Colon (tissue), 2 donors: ENCODE measurements around the gene HOXD12.

ENCODE experiments used
- FAIRE-seq: peaks from 2 replicates; lab custom pipeline; 2012; peaks lifted over from hg19 to GRCh38; lab: Jason Lieb, UNC
- donor health status: control.
- donor health status: control.

The HOXD12 gene

GRCh38 chr2:176093145-176093897, 6.3 kb upstream of the HOXD12 start:
- FAIRE-seq = no peak

GRCh38 chr2:176093898-176094249, 5.7 kb upstream of the HOXD12 start:
- no peak for FAIRE-seq

- FAIRE-seq = no peak
Measured at GRCh38 chr2:176094349-176094748, 5.2 kb upstream of the HOXD12 start.

DNA sequence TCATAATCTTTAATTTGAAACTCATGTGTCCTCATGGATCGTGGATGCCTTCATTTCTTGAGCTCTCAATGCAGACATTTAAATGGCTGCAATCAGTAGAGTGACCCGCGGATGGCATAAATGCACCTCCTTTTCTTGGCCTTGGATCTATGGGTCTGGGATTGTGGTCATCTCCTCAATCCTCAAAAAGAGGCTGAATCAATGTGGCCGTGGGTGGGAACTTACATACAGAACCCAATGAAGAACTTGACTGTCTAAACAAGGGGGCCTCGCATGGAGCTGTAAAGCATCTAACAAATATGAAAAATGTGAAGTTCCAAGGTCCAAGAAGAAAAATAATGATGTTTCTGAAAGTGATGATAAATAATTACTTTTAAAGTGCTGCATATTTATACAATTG, 4.2 kb upstream of the HOXD12 start:
- no peak for FAIRE-seq

DNA sequence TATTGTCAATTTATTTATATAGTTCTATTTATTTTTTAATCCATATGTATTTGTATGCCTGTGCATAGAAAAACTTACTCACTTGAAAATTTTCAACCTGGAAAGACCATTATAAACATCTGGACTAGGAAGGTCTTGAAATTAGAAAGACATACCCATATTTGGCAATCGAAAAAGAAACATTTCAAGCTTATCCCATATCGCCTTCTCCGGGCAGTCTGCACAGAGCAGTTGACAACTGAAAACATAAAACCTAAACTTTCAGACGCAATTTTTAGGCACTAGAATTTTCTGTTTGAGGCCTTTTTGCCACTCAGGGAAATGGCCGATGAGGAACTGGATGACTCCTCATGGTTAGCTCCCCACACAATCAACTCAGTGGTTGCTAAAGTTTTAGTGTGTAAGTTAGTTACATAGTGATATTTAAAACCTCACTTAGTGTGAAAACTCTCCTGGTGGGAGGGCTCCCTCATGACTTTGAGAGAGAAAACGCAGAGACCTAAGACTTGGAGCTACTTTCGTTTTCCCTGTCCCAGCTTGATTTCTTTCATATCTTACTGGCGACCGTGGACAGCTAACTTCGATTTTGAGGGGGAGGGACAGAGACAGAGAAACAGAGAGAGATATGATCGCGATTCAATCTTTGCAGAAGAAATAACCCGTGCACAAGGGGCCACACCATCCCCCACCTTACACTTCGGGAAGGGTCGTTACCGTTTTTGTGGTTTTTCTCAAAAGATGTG, 3.2 kb upstream of the HOXD12 start:
- FAIRE-seq = no peak

DNA sequence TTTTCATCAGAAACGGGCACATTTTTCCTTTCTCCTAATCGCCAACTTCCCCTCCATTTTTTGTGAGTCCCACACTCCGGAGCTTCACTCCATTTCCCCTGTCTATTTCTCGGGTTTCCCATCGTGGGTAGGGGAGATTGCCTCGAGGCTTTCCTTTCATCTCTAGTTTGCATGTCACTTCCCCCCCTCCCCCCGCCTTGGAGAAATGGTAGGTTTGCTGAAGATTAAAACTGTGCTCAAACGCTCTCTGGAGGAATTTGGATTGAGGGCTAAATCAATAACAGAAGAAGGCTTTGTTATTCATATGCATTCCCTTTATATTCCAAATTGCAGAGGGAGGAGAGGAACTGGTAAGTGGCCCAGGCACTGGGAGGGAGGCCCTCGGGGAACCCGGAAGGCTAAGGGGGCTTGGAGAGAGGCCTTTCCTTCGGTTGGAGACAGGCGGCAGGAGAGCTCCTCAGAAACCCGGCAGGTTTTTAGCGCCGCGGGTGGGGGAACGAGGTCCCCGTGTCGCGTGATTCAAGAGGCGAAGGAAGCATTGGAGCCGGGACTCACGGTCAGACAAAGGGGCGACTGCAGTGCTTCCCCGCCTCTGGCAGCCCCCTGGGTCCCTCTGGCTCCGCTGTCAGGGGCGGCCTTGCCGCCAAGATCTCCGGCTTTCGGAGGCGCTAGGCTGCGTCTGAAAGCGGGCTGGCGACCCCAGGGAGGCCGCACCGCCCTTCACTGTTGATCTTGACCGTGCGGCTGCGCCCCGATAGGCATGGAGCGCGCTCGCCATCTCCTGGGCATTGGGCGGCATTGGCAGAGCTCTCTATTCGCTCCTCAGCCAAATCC, 2.4 kb upstream of the HOXD12 start:
- FAIRE-seq = no peak

GRCh38 chr2:176097820-176098365, 1.7 kb upstream of the HOXD12 start:
- no peak for FAIRE-seq

DNA sequence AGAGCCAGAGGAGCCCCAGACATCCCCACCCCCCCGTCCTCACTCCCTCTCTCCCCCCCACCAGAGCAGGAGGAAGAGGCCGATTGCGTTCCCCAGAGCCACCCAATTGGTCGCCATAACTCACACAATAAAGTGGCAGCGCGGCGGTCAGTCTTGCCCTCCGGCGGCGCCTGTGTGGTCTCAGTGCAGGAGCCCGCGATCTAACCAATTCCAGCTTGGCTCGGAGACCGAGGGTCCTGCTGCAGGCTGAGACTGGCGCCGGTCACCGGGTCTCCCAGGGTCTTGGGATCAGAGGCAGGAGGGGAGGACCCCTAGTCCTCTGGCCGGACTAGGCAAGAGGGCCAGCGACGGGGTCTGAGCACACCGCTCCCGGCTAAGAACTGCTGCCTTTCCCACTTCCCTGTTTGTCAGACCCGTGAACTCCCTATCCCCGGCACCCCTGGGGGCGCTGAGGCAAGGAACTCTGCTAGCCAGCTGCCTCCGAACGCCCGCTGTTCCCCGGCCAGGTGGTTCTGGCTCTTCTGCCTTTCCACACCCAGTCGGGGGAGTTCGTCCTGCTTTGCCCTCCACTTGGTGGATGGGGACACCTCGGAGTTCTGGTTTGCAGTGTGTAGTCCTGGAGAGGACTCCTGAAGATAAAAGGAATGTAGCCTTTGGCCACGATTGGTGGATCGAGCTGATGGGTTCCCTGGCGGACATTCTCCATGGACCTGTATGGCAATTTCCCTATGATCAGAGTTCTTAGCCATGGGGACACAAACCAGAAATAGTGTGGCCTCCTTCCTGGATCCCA, 1.0 kb upstream of the HOXD12 start:
- FAIRE-seq = no peak

DNA sequence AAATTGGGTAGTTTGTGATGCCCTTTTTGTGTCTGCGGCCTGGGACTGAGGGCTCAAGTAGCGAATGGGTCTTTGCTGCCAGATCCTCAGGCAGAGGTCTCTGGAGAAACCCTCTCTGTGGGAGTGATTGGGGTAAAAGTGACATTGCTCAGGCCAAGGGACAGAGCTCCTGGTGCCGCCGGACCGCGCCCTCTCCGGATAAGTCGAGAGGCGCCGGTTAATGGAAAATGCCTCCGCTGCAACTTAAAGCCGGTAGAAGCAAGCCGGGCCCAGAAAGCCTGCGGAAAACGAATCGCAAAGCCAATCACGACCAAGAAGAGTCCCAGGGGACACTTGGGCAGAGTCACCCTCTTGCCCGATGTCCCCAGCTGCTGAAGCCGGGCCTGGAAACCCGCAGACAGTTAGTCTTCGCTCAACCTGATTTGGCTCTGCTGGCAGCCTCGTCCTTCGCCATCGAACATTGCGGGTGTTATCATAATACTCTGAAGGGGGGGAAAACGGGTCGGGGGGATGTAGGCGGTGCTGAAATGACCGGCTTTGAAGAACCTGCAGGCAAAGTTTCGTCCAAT, 352 bp upstream of the HOXD12 start:
- no peak for FAIRE-seq

DNA sequence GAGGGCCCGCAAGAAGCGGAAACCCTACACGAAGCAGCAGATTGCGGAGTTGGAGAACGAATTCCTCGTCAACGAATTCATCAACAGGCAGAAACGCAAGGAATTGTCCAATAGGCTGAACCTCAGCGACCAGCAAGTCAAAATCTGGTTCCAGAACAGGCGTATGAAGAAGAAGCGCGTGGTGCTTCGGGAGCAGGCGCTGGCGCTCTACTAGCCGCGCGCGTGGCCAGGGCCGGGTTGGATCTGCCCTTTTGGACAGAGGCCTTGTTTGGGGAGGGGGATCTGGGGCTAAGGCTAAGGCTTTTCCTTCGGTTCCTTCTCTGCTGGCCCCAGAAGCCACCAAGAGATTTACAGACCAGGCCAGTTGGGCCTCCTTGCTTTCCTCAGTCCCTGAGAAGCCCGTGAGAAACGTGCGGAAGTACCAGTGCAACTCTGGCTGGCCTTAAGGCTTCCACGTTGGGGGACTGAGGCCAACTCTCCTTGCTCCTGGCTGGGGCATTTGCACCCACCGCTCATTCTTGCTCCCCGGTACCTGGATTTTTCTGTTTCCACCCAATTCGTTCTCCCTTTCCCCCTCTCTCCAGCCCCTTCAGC, 1.0 kb downstream of the HOXD12 start:
- FAIRE-seq = no peak

DNA sequence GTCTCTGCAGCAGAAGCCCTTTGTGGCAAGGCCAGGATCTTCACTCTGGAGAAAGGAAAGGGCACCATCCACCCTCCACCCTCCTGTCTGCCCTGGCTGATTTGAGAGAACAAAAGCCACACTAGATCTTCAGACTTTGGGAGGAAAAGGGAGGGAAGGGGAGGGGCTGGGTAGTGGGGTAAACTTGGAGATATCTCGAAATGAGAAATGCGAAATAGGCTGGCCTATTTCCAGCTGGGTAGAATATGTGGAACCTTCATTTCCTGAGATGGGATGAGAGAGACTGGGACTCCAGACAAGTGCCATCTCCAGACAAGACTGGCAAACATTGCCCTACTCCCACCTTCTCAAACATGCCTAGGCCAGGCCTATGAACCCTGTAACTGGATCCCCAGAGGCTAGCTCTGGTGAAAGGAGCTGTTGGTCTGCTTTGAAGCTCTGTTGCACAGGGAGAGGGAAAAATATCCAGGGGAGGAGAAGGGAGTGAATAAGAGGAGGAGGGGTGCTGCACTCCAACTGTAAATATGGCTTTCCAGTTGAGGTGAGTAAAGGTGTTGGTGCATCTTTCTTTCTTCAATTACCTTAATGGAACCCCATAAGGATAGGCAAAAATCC, 1.7 kb downstream of the HOXD12 start:
- no peak for FAIRE-seq

DNA sequence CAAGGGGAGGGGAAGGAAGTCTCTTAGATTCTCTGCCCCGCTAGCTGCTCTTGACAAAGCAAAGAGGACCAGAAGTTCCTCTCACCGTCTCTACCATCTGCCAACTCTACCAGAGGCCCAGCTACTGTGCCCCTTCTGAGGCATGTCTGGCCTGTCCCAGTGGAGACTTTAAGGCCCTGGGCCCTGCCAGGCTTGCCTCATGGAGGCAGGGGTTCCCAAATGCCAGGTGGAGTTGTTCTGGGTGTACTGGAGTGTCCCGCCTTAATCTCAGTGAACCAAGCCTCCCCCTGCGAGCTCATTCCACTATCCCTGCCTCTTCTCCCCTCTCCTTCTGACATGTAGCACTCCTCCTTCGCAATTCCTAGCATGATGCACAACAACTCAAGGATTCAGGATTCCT, 2.2 kb downstream of the HOXD12 start:
- FAIRE-seq = no peak

DNA sequence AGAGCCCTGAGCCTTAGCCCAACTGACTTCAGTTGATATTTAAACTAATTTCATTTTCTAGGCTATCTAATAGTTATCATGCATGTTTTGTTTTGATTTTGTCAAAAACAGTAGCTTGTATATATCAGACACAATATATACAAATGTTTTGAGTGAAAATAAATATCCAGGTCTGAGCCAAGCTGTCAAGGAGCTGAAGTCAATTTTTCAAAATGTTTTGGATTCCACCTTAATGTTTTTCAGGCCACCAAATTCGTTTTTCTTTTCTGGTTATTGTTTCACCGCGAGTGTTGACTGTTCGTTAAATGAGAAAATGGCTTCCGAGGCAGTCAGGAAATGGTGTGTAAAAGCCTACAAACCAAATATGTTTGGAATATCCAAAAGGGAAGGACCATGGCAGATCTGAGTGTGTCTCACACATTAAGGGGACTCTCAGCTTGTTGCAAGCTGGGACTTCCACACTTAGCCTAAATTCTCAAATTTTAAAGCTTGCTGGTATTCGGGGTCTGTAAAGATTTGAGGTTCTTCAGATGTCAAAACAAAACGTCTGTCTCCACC, 2.8 kb downstream of the HOXD12 start:
- FAIRE-seq = no peak

DNA sequence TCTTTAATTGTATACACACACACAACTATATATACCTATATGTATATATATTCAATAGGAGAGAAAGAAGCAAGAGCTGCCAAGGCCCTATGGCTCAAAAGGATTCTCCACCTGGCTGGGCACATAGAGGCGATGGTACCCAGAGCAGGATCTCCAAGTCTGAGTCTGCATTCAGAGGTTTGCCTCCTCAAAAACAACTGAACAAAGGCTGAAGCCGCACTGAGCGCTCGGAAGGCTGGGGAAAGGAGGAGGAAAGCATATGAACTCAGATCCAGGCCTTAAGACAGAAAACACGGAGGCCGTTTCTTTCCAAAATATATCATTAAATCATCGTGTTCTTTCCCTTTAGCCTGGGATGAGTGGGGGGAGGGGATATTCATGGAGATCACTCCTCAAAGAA, 3.6 kb downstream of the HOXD12 start:
- no peak for FAIRE-seq

DNA sequence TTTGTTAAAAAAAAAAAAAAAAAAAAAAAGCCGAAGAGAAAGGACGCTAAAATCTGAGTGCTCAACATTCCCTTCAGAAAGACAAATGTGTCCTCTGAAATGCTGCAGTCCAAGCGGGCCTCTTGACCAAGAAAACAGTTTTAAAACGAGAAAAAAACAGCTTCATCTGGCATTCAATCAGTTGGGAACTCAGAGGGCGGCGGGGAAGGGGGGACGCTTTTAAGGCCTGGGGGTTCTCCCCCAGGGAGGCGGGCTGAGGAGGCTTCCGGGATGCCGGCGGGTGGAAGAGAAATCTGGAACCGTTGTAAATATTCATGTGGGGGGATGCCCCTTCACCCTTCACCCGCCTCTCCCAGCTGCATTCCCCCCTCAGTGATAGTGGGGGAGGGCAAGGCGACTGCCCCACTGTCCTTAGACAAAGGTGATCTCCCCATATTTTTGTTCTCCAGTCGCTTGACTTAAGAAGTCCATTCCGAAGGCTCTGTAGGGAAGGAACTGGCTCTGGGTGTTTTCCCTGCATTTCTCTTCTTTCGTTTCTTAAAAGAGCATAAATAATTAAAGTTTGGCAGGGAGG, 4.2 kb downstream of the HOXD12 start:
- FAIRE-seq = no peak

DNA sequence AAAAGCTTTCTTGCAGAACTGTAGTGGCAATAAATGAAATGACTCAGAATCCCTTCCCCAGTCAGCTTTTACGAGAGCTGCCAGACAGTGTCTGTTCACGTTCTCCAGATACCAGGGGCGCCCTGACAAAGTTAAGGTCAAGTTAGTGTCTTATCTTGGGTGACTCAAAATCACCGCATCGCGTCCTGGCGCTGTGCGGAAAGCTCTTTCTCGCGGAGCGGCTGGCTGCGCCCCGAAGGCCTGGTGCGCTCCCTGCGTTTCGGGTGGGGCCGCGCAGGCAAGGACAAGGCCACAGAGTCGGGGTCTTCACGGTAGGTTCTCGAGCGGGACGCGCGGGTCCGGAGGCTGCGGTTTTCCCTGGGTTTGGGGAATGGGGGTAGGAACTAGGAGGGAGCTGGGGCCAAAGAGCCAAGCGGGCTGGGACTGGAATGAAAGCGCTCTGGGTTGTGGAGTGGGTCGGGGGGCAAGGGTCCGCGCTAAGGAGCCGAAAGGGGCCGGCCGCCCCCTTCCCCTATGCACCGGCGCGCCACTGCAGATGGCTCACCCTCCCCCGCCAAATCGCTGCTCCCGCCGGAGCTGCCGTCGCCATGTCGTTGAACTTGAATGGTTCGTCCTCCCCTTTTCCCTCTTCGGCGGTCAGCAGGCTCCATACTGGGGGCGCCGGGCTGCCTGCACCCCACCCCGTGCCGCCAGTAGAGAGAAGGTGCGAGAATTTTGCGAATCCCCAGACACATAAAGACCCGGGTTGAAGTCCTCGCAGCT, 4.9 kb downstream of the HOXD12 start:
- FAIRE-seq = no peak

DNA sequence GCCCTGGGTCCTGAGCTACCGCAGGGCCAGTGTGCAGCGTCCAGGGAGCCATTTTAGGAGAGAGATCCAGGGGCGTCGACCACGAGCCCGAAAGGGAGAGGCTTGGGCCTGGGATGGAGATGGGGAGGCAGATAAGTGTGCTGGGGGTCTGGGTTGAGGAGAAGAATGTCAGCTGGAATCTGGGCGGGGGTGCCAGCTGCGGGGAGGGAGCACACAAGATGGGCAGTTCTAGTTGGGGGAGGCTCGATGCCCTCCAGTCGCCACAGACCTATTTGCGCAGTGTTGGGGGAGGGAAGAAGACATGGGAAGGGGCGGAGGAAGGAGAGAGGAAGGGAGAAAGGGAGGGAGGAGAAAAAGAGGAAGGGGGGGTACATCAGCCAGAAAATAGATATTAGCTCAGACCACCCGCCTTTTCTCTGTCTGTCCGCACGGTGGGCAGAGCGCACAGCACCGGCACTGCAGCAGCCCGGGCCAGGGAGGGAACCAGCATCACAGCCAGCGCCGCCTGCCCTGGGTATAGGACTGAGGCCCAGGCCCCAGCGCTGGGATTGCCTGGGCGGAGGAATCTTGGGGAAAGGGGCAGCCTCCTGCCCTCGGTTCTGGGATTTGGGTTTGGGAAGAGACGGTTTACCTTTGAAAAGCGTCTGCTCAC, 5.6 kb downstream of the HOXD12 start:
- no peak for FAIRE-seq

DNA sequence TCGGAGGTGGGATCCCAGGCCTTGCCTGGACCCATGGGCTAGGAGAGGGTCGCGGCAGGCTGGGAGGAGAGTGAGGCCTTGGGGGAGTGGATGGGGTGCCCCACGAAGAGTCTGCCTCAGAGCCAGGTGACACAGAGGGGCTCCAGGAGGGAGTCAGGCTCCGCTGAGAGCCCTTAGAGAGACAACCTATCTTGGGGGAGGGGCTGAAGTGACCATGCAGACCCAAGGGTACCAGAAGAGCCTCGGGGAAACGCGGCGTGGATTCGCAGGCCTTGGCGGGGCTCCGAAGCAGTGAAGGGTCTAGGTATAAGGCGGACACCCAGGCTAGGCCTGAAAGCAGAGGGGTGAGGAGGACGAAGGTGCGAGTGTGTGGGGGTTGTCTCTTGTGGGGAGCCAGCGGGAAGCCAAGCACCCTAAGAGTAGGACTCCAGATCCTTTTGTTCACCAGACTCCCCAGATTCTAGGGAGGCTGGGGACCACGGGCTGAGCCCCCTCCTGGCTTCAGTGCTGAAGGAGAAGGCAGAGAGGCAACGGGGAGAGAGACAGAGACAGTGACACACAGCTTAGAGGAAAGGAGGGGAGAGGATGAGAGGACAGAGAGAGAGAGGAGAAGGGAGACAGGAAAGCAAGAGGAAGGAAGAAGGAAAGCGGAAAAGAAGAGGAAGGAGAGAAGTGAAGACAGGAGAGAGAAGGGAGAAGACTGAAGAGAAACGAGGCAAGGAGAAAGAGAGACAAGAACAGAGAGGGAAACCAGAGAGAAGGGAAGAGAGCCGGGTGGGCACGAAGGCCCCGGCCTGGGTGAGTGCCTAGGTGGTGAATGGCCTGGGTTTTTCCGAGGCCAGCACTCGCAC, 6.4 kb downstream of the HOXD12 start:
- no peak for FAIRE-seq
